GM10266 (cell line): Measurements from ENCODE around the gene GLRX.

Source experiments
- DNase-seq: peaks from one replicate; pipeline ENCODE4 v3.0.0; 2012; ENCODE audit errors: extremely low spot score
- TF ChIP-seq, protein P1 (sequence below): IDR thresholded peaks from 2 replicates; pipeline ENCODE4 v1.5.1; 2012; ENCODE audit warnings: mild to moderate bottlenecking, low read depth; ENCODE audit not compliant: control insufficient read depth, insufficient read depth; ENCODE audit errors: missing control alignments

Gene GLRX

DNA sequence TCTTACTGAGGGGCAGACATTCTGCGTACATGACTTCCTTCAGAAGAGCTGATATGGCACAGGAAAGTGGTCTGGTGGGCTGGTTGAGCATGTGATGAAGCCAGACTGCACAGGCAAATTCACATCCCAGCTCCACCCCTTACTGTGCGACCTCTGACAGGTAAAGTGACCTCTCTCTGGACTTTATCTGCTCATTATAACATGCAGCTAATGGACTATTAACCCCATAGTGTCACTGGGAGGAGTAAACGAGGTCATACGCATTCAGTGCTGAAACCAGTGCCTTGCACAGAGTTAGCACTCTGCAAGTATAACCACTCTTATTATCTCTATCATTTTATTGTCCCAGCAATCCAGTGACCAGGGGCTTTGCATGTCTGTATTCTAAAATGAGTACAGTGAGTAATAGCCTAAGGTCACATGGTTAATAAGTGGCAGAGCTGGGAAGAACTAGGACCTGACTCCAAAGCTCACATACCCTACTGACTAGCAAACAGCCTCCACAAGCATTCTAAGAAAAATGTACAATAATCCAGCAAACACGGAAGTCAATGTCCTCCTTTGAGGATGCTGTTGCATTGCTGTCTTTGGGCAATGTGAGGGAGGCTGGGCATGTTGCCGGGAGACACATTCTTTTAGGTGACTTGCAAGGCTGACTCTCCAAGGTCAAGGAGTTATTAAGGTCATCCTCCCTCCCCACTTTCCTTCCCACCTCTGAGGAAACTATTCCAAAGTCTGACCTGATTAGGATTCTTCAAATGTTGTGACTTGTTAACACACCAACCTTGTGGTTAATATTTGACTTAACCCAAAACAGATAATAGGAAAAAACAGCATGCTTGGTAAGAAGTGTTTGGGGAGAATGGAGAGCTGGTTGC, 19.0 kb downstream of the GLRX start:
- DNase-seq = no peak
- TF ChIP-seq, protein P1, sequence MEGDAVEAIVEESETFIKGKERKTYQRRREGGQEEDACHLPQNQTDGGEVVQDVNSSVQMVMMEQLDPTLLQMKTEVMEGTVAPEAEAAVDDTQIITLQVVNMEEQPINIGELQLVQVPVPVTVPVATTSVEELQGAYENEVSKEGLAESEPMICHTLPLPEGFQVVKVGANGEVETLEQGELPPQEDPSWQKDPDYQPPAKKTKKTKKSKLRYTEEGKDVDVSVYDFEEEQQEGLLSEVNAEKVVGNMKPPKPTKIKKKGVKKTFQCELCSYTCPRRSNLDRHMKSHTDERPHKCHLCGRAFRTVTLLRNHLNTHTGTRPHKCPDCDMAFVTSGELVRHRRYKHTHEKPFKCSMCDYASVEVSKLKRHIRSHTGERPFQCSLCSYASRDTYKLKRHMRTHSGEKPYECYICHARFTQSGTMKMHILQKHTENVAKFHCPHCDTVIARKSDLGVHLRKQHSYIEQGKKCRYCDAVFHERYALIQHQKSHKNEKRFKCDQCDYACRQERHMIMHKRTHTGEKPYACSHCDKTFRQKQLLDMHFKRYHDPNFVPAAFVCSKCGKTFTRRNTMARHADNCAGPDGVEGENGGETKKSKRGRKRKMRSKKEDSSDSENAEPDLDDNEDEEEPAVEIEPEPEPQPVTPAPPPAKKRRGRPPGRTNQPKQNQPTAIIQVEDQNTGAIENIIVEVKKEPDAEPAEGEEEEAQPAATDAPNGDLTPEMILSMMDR = no peak

DNA sequence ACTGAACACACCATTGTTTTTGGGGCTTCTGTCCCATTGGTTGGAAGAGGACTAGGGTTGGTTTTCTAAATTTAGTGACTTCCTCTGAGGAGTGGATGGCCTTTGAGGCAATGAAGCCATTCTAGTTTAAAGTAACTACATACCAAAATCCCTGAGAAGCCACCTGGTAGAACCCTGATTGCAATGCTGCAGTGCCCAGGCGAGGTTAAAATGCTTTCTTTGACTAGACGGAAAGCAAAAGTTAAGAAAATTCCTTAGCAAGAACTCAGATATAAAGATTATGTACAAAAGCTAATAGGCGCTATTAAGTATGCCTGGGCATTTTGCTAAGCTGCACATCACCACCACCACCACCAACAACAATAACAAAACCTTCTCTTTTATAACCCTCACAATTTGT, 20.6 kb downstream of the GLRX start:
- DNase-seq = no peak
- TF ChIP-seq, protein P1 = no peak

DNA sequence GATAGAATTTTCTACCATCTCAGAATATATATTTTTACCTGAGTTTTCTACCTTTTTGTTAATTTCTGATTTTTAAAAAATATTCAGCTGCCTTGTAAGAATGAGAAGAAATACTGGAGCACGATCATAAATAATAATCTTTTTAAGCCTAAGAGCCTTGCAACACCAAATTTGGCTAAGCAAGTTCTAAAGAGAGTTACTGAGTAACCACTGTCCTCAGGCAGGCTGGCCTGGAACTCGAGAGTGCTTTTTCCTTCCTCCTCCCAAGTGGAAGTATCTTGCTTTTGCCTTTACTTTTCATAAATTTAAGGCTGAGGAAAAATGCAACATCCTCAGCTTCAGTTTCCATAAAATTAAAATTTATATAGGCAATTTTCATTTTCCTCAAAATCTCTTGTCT, 21.0 kb downstream of the GLRX start:
- TF ChIP-seq, protein P1 = no peak
- DNase-seq = no peak

DNA sequence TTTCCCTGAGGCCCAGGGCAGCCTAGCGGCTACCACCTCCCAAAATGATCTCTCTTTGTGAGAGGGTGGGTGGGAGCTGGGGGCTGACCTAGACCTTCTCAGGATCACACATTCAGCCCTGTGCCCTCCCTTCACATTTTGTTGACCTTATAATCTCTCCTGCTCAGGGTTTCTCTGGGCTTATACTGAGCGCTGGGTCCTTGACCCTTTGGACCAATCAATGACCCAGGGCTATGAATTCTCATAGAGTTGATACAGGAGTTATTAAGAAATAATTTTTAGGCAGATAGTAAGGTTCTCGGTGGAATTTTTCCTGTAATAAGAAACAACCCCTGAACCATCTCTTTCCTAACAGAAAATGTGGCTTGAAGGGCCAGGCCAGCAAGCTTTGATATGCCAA, 22.0 kb downstream of the GLRX start:
- DNase-seq = no peak
- TF ChIP-seq, protein P1 = no peak

- TF ChIP-seq, protein P1 = no peak
- DNase-seq = no peak
Measured at GRCh38 chr5:95799191-95799835, 23.2 kb downstream of the GLRX start.

DNA sequence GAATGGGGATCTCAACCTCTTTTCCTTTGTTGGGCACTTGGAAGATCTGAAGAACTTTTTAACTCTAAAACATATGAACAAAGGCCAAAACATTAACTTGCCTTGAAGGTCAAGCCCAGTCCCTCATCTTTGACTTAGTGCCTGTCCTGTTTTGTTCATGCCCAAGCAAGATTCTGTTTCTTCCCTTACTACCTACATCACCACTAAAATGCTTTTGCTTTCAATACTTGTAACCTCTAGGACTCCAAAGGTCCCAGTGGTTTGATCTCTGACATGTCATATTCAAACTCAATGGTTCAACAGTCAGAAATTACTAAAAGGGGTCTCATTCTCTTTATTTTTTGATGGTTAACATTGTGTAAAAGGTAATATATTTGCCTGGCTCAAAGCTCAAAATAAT, 24.0 kb downstream of the GLRX start:
- no peak for DNase-seq
- TF ChIP-seq, protein P1 = no peak

DNA sequence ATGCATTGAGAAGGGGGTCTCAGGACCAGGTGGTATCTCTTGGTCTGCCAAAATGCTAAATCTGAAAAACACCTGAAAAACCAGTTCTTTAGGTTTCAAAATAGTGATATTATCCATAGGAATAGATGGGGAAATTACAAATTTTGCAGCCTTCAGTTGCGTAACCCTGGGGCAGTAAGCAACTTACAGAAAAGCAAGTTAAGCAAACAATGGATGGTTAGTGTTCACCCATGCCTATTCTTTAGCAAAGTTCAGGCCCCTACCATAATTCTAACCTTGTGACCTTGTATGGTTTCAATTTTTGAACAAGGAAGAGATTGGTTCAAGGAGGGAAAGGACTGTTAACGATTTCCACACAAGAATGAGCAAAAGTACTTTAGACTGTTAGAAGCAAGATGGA, 24.5 kb downstream of the GLRX start:
- TF ChIP-seq, protein P1 = no peak
- DNase-seq = no peak
